T-helper 1 cell (primary cell): ENCODE data around the gene VTI1B.

Experiments used
- DNase-seq, 5 donors: peaks; one replicate each; pipeline ENCODE4 v3.0.0-alpha.2; 2012 to 2020

Gene VTI1B

DNA sequence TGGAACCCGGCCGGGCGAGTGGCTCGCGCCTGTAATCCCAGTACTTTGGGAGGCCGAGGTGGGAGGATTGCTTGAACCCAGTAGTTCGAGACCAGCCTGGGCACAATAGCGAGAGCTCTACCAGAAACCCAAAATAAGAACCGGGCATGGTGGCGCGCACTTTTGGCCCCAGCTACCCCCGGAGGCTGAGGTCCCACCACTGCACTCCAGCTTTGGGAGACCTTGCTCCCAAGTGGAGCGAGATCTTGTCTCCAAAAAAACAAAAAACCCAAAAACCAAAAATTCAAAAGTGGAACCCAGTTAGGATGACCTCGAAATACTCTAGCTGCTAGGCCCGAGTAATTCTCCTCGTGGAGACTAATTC, 769 bp upstream of the VTI1B start:
- no peak for DNase-seq

DNA sequence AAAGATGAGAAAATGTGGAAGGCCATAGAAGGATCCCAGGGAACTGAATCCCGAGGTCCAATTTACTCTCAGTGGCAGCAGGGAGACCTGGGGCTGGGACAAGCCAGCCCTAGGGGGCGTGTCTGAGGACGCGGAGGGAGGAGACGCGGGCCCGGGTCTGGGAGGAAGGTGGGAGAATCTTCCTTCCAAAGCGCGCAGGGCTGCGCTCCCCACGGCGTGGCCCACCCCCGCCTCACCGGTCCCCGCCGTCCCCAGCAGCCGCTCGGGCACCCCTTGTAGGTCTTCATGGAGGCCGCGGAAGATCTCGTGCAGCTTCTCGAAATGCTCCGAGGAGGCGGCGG, 323 bp downstream of the VTI1B start:
- peak; percentile 35 to 60 (median 47) for DNase-seq

DNA sequence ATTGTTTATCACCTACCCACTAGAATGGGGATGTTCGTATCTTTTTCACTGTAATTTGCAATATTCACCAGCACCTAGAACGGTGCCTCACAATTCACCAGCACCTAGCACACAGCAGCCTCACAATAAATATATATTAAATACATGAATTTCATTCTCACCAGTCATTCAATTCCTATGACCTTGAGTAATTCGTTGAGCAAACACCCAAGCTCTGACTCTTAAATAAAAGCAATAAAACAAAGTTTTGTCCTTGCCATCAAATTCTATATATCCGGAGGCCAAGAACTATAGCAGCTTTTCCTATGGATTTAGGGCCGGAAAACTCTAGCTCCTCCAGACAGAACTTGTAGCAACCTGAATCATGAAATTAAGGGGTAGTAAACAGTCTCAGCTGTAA, 981 bp downstream of the VTI1B start:
- DNase-seq: no peak

GRCh38 chr14:67668559-67668958, 5.9 kb downstream of the VTI1B start:
- DNase-seq: no peak

- DNase-seq: peak in 2 of 5 donors; percentile 12 to 58
Observed at GRCh38 chr14:67666750-67667449, 7.5 kb downstream of the VTI1B start.

GRCh38 chr14:67665868-67666267, 8.6 kb downstream of the VTI1B start:
- no peak for DNase-seq

- no peak for DNase-seq
Observed at GRCh38 chr14:67663633-67664032, 10.8 kb downstream of the VTI1B start.

DNA sequence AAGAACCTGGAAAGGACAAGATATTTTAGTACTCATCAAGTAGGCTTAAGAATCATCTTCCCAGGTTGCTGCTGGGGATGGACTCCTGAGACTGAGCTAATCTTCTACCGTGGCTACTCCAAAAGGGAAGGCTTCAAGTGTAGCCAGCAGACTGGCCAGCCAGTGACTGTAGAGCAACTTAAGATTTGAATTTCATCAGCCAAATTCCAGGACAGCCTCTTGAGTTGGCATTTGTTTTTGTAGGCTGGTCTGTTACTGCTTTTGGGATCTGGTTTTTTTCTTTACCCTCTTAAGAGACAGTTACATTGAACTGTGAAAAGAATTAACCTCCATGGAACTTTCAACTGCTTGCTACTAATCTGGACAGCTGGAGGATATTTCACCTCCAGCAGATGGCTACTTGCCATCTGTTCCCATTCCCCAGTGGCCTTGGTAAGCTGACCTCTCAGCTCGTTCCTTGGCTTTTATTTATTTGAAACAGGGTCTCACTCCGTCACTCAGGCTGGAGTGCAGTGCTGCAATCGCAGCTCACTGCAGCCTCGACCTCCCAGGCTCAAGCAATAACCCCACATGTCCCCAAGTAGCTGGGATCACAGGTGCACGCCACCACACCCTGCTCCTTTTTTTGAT, 20.7 kb downstream of the VTI1B start:
- no peak for DNase-seq

GRCh38 chr14:67652189-67652588, 22.2 kb downstream of the VTI1B start:
- DNase-seq: peak in 1 of 5 donors; percentile 6

- no peak for DNase-seq
Observed at GRCh38 chr14:67650694-67651093, 23.7 kb downstream of the VTI1B start.

DNA sequence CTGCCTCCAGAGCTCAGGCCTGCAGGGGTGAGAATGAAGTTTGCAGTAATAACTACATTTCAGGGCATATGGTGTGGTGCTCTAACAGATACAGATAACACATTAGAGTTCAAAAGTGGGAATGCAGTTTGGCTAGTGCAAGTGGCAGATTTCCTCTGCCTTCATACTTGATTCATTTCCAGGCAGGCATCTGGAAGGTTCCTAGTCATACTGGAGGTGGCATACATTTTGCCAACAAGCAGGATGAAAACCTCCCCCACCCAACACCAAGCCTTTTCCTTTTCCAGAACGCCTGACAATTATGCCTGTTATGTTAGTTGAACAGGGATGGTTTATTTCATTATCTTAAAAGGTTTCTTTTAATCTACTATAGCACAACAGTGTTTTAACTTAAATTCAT, 24.3 kb downstream of the VTI1B start:
- DNase-seq: no peak

DNA sequence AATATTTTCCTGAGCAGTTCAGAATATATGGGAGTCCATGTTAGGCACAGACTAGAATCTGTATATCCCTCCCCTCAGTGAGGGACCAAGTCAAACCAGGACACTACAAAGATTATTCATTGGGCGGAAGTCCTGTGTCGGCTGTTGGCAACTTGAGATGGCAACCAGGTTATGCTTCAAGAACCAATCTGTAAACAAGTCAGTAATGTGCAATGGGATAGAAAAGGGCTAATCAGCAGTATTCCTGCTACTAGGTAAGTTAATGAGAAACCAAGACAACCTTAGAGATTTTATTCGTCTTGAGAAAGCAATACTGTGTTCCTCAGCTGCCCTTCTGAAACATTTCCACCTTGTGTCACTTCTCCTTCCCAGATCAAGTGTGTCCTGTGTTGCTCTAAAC, 28.3 kb downstream of the VTI1B start:
- DNase-seq: no peak

DNA sequence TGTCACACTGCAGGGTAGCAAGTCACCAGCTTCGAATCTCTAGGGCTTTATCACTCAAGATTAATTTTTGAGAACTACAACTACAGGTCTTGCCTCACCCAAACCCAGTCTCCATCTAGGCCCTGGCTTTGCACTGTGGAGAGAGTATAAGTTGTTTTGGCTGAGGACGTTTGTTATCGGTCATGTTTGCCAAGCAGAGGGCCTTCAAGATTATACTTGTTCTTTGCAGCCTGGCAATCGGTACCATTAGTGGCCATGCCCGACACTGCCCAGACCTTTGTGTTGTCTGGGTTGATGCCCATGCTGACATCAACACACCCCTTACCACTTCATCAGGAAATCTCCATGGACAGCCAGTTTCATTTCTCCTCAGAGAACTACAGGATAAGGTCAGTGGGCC, 29.0 kb downstream of the VTI1B start:
- DNase-seq: no peak

GRCh38 chr14:67644428-67644827, 30.0 kb downstream of the VTI1B start:
- no peak for DNase-seq

GRCh38 chr14:67643713-67644112, 30.7 kb downstream of the VTI1B start:
- no peak for DNase-seq

DNA sequence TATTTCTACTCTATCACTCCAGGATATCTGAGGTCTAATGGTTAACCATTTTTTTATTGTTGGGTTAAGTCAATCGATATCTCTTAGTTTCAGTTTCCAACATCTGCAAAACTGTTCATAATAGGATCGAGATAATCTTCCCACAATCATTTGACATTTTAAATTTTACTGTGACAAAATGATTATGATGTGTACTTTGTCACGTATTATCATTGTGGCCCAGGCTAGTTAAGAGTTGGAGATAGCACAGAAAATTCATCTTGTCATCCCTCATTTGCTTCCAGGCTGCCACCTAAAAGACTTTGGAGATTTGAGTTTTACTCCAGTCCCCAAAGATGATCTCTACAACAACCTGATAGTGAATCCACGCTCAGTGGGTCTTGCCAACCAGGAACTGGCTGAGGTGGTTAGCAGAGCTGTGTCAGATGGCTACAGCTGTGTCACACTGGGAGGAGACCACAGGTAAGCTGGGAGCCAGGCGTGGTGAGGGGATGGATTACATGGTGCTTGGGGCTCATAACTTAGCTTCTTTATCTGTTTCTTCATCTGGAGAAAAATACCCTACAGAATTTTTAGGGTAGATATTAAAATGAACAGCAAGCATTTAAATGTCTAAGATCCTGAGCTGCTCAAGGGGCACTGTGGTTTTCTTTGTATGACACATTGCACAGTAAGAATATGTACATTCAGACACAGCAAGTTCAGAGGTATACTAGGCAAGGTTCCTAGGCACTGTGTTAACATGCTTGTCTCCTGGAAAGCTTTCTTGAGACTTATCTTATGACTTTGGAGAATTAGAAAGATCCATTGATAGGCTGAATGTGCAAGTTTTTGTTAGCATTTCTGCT, 32.3 kb downstream of the VTI1B start:
- DNase-seq: peak in 1 of 5 donors; percentile 12

DNA sequence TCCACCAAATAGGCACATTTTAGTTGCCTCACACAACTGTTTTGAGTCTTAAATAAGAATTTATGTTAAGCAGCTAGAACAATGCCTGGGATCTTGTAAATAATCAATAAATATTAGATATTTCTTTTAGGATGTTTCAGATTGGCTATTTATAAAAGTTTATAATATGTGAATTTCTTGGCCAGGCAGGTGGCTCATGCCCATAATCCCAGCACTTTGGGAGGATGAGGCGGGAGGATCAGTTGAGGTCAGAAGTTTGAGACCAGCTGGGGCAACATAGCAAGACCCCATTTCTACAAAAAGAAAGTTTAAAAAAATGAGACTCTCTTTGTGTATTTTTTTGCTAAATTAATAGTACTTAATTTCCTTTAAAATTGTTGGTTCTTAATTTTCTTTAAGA, 33.0 kb downstream of the VTI1B start:
- DNase-seq: no peak

DNA sequence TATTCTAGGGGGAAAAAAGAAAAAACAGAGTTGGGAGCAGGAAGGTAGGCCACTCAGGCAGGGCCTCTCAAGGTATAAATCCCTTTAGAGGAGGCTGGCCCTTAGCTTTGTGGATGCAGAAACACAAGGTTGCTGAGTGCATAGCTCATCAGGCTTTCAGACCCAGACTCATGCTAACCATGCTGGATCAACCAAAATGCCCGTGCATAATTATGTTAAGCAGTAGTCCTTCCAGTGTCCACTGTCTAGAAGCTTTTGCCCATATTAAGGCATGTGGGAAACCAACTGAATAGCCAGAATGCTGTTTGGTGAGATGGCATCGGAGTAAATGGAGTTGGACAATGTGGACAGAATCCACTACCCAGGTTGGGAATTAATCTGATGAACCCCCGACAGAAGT, 35.8 kb downstream of the VTI1B start:
- DNase-seq: no peak

- DNase-seq: peak in 1 of 5 donors; percentile 37
Observed at GRCh38 chr14:67636361-67636919, 38.0 kb downstream of the VTI1B start.

DNA sequence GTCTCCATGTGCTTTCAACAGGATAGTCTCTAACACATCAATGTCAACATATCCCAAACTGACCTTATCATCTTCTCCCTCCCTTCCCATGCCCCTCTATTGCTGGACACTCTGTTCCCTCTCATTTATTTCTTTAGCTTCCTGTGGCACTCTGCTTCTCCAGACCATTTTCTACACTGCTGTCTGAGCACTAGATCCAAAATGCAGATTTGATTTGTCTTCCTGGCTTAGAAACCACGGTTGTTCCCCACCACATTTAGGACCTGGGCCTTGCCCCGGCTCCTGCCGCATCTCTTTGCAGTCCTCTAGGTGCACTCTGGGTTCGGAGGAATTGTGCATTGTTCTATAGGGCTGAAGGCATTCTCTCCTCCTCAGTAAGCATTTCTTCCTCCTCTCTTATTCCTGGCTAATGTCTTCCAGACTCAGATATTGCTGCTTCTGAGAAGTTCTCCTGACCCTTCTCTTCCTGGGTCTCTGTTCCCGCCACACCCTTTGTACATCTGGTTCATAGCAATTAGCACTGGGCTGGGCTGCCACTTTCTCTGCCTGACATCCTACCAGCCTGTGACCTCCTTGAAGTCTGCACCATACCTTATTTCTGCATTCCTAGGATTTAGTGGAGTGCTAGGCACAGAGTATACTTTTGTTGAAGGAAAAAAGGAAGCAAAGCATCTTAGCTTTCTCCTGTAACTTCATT, 40.8 kb downstream of the VTI1B start:
- no peak for DNase-seq

GRCh38 chr14:67630938-67631337, 43.5 kb downstream of the VTI1B start:
- DNase-seq: no peak

- DNase-seq: no peak
Observed at GRCh38 chr14:67630186-67630585, 44.2 kb downstream of the VTI1B start.

GRCh38 chr14:67627519-67627918, 46.9 kb downstream of the VTI1B start:
- no peak for DNase-seq
